ENCODE measurements around the gene SCNN1G.
A peak's percentile ranks its signal among the peaks of the same experiment; 100 is the strongest.
"Not testable (repeated sequence)": the region's sequence is repeated elsewhere in the genome, so short reads cannot be mapped to it uniquely, and the experiment has no call there.

Gene SCNN1G, protein sequence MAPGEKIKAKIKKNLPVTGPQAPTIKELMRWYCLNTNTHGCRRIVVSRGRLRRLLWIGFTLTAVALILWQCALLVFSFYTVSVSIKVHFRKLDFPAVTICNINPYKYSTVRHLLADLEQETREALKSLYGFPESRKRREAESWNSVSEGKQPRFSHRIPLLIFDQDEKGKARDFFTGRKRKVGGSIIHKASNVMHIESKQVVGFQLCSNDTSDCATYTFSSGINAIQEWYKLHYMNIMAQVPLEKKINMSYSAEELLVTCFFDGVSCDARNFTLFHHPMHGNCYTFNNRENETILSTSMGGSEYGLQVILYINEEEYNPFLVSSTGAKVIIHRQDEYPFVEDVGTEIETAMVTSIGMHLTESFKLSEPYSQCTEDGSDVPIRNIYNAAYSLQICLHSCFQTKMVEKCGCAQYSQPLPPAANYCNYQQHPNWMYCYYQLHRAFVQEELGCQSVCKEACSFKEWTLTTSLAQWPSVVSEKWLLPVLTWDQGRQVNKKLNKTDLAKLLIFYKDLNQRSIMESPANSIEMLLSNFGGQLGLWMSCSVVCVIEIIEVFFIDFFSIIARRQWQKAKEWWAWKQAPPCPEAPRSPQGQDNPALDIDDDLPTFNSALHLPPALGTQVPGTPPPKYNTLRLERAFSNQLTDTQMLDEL

GRCh38 chr16:23182679-23183542 is at the start of gene SCNN1G:
Gene SCNN1G (plus strand): TSS chr16:23182745. CDS start chr16:23186272, 3,527 bp downstream.
- DNase-seq = no peak

GRCh38 chr16:23132775-23133463 is 49.6 kb upstream of the SCNN1G start:
- DNase-seq = no peak

- DNase-seq = no peak
These were observed 48.3 kb upstream of the SCNN1G start for GRCh38 chr16:23134274-23134673.

DNA sequence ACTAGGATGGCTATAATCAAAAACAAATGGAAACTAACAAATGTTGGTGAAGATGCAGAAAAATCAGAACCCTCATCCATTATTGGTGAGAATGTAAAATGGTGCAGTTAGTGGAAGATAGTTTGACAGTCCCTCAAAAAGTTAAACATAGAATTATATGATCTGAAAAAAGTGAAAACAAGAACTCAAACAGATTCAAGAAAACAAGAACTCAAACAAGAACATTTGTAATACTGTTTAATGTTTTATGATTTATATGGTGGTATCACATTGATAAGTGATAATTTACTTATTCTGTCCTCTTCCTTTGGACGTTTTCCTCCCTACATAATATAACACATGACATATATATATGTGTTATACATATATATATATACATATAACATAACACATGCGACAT is 45.3 kb upstream of the SCNN1G start:
- DNase-seq = no peak

DNA sequence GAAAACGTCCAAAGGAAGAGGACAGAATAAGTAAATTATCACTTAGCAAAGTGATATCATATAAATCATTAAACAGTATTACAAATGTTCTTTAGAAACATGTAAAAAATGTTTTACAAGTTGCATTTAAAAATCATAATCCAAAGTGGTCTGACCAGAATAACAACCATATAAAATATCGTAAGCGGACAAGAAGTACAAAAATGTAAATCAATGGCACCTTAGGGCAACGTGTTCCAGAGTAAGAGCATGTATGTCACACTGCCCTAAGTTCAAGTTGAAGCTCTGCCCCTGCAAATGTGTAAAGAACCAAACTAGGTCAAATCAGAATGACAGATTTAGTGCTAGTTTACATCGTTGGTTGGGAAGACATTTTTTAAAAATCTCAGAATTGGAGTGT is 44.7 kb upstream of the SCNN1G start:
- no peak for DNase-seq

GRCh38 chr16:23140107-23140506 is 42.4 kb upstream of the SCNN1G start:
- no peak for DNase-seq

DNA sequence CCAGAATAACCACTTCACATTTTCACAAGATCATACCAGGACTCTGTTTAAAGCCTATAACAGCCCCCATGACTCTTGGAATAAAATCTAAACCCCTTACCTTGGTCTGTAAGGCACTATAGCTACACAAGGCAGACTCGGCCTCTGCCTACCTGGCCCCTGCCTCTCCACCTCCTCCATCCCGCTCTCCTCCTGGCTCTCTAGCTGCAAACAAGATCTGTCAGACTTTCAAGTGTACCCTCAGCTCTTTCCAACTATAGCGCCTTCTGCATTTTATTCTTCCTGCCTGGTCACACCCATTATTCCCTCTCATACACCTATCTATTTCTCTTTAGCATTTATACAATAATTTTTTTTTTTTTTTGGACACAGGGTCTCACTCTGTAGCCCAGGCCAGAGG is 41.5 kb upstream of the SCNN1G start:
- no peak for DNase-seq

DNA sequence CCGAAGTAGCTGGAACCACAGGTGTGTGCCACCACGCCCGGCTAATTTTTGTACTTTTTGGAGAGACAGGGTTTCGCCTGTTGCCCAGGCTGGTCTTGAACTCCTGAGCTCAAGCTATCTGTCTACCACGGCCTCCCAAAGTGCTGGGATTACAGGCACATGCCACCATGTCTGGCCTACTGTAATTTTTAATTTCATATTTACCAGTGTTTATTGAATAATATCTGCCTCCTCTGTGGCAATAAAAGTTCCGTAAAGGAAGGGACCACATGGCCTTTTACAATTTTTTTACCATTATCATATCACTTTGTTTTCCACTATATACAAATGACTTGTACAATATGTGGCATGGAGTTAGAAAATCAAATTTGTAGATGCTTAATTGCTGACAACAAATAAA is 41.0 kb upstream of the SCNN1G start:
- no peak for DNase-seq

DNA sequence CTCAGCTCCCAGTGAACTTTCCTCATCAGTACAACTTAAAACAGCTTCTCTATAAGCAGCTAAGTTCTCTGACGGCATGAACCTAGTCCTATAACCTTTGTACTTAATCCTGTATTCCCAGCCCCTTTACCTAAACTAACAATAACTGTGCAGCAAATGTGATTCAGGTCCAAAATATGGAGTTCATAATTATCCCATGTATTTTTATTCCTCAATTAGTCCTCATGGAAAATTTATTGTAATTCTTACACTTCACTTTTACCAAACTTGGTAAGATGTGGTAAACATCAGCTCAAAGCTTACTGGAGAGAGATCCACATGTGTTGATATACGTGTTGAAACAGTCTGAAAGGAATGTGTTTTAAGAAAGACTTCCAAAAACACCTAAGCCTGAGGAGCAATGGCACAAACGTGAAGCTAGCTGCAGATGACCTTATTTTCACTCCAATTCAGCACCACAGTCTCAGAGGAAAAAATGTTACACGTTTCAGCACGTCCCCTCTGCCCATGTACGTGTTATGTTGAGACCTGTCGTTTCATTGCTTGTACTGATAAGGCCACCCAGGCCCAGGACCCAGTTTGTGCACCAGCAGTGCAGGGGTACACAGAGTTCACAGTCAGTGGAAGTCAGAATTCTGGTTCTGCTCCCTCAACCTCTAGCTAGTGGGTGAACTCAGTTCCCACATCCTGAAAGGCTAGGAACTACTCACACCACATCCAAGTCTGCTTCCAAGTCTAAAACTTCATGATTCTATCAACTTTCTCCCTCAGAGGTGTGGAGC is 40.4 kb upstream of the SCNN1G start:
- DNase-seq = no peak

DNA sequence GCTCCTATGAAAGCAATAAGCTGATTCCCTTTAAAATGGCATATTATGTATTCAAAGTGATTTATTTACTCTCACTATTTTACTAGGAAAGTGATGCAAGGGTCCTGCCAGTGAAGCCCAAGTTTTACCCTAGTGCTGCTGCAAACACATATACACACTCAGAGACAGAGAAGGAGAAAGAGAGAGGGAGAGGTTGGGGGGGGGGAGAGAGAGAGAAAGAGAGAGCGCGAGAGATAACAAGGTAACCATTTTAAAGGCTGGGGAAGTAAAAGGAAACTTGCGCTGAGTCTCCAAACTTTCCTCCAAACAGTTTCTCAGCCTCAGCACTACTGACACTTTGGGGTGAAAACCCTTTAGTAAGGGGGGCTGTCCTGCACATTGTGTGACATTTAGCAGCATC is 39.2 kb upstream of the SCNN1G start:
- no peak for DNase-seq

- DNase-seq = not testable (repeated sequence)
These were observed 38.2 kb upstream of the SCNN1G start for GRCh38 chr16:23144393-23144792.

DNA sequence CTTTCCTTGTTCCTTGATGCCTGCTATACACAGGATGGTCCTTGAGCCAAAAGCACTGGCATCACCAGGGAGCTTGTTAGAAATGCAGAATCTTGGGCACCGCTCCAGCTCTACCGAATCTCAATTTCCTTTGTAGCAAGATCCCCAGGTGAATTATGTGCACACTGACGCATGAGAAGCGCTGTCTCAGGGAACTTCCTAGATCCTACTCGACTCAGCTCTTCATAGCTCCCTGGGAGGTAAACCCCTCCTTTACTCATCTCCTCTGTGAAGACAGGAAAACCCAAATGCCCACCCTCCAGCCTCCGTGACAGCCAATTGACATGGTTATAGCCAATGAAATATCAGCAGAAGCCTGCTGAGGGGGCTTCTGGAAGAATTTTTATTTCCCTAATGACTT is 37.4 kb upstream of the SCNN1G start:
- no peak for DNase-seq

GRCh38 chr16:23145608-23146007 is 36.9 kb upstream of the SCNN1G start:
- no peak for DNase-seq

DNA sequence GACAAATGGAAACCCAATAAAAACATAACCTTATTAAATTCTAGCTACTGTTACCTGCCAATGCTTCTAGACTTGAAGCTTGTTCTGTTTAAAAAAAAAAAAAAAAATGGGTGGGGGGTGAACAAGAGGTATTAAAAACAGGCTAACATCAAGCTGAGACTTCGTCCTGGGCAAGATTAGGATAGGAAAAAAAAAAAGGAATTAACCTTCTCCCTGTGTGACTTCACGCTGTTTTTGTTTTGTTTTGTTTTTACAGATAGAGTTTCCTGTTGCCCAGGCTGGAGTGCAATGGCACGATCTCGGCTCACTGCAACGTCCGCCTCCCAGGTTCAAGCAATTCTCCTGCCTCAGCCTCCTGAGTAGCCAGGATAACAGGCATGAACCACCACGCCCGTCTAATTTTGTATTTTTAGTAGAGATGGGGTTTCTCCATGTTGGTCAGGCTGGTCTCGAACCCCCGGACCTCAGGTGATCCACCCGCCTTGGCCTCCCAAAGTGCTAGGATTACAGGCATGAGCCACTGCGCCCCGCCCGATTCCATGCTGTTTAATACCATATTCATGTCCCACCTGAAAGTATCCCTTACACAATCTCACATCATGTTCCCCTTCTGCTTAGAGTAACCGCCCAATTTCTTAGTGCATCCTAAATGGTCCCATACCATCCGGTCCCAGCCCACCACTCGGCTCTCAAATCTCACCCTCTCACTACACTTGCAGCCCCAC is 35.5 kb upstream of the SCNN1G start:
- DNase-seq = no peak

DNA sequence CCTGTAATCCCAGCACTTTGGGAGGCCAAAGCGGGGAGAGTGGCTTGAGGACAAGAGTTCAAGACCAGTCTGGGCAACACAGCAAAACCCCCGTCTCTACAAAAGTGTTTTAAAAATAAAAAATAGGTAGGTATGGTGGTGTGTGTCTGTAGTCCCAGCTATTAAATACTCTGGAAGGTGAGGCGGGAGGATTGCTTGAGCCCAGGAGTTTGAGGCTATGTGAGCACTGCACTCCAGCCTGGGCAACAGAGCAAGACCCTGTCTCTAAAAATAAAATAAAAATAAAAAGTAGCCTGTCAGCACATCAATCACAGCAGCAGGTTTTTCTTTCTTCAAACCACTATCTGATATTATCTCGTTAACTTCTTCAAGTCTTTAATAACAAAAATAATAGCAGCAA is 34.9 kb upstream of the SCNN1G start:
- no peak for DNase-seq

GRCh38 chr16:23148166-23148512 is 34.4 kb upstream of the SCNN1G start:
- no peak for DNase-seq

- DNase-seq = no peak
These were observed 33.9 kb upstream of the SCNN1G start for GRCh38 chr16:23148513-23149266.

DNA sequence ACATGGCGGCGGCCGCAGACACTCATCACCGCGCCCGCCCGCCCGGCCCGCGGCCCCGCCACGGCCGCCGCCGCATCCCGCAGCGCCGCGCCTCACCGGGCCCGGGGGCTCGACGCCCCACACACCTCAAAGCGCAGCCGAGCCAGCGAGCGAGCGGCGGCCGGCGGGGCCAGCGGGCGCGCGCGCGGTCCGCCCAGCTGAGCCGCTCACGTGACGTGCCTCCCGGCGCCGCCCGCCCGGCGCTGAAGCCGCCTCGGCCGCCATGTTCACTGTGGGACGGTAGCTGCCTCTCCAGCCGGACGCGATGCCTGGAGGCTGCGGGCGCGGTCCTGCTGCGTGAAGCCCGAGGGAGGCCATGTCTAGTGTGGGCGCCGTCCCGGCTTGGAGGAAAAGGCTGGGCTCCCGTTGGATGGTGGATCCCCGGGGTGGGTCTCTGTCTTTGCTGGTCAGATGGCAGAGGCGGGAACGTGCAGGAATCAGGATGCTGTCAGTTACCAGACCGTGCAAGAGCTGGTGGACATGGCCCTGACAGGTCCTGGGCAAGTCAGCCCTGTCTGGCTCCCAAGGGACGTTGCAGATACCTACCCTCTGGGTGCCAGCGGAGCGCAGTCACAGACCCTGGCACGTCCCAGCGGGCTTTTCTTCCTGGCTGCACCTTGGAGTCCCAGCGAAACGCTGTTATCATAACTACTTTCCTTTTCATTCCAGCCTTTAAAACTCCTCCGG is 33.1 kb upstream of the SCNN1G start, which contains the start of gene USP31:
Gene USP31 (minus strand): TSS at position 186 of the 726 bp plus-strand sequence. CDS start 182 bp downstream, at position 4.
- DNase-seq = peak; percentile 85

- DNase-seq = no peak
These were observed 32.6 kb upstream of the SCNN1G start for GRCh38 chr16:23149993-23150364.
